Measurements from ENCODE around the gene RNF212B. TPM values are rescaled to one million over a fixed set of nuclear protein-coding genes. Genes with fewer than 3 reads are reported as not detected.
"Not testable (repeated sequence)": the region's sequence is repeated elsewhere in the genome, so short reads cannot be mapped to it uniquely, and the experiment has no call there.

RNF212B gene
- not detected for total RNA-seq

GRCh38 chr14:23237772-23238594 lies at the start of gene RNF212B:
Gene RNF212B, plus strand, starts transcription at chr14:23237936. Its CDS starts 2,410 bp downstream, at chr14:23240346.
- peak; percentile 84 to 90 for DNase-seq (ENCODE audit: low spot score in 2 of 2)
- ATAC-seq: peak; percentile 100
- Mint-ChIP-seq H3K36me3 (no peaks in the 10 kb centered on the region), H3K27ac (no peak within 1 kb of the TSS), H3K9me3 (no peaks in the 10 kb centered on the region)

- ATAC-seq (no peak), DNase-seq (ENCODE audit: low spot score in 2 of 2) (no peak)
- Mint-ChIP-seq H3K36me3 (no peaks in the 10 kb centered on the region), H3K9me3 (no peaks in the 10 kb centered on the region), H3K27ac (no peak overlapping the region)
Observed at GRCh38 chr14:23193432-23193831, 44.3 kb upstream of the RNF212B start.

DNA sequence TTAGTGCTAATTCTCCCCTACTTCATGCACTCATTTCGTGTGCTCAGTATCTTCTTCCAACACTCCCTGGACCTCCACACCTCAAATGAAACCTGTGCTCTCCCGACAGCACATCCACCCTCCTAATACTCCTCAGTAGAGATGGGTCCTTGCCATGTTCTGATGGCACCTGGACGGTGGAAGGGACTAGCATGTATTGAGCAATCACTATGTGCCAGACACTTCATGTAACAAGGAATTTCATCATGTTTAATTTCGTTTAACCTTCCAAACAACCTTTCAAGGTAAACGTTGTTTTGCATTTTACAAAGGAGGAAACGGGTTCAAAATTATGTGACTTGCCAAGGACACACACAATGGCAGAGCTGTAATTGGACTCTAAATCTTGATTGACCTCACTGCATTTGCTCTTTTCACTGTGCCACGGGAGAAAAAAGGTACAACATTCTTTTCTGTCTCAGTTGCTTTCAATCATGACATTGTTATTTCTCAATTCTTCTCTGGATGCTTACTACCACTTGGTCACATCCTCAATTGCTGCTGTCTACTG lies 42.1 kb upstream of the RNF212B start:
- Mint-ChIP-seq H3K36me3 (no peaks in the 10 kb centered on the region), H3K27ac (no peak overlapping the region), H3K9me3 (no peaks in the 10 kb centered on the region)
- ATAC-seq: no peak
- DNase-seq (ENCODE audit: low spot score in 2 of 2): no peak

- DNase-seq (ENCODE audit: low spot score in 2 of 2); H3K27ac Mint-ChIP-seq; H3K36me3 Mint-ChIP-seq; ATAC-seq; H3K9me3 Mint-ChIP-seq: not testable (repeated sequence)
Observed at GRCh38 chr14:23196487-23196886, 41.2 kb upstream of the RNF212B start.

- not testable (repeated sequence) for H3K9me3 Mint-ChIP-seq; DNase-seq (ENCODE audit: low spot score in 2 of 2); ATAC-seq; H3K27ac Mint-ChIP-seq; H3K36me3 Mint-ChIP-seq
Observed at GRCh38 chr14:23199141-23199540, 38.6 kb upstream of the RNF212B start.

GRCh38 chr14:23202001-23202400 lies 35.7 kb upstream of the RNF212B start:
- ATAC-seq: no peak
- Mint-ChIP-seq H3K9me3 (no peaks in the 10 kb centered on the region), H3K27ac (no peak overlapping the region), H3K36me3 (no peaks in the 10 kb centered on the region)
- DNase-seq (ENCODE audit: low spot score in 2 of 2): no peak

- H3K36me3 Mint-ChIP-seq: no peaks in the 10 kb centered on the region
- no peak overlapping the region for H3K27ac Mint-ChIP-seq
- no peaks in the 10 kb centered on the region for H3K9me3 Mint-ChIP-seq
- ATAC-seq (no peak), DNase-seq (ENCODE audit: low spot score in 2 of 2) (no peak)
Observed at GRCh38 chr14:23206422-23207145, 31.2 kb upstream of the RNF212B start.

DNA sequence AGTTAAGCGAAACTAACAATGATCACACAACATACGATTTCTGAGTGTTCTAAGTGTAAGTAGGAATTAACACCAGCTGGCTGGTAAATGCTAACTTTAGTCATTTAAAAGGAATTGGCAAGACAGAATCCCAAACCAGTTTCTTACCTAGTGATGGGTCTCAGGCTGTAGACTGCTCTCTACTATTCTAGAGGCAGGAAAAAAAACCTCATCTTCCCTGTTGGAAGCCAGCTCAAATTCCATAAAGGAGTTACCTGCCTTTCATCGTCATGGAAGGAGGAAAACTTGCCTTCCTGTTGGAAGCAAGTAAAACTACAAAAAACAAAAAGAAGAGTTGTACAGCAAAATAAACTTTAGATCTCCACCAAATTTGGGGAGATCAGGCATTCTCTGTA lies 30.6 kb upstream of the RNF212B start:
- DNase-seq (ENCODE audit: low spot score in 2 of 2) (no peak), ATAC-seq (no peak)
- Mint-ChIP-seq H3K9me3 (no peaks in the 10 kb centered on the region), H3K36me3 (no peaks in the 10 kb centered on the region), H3K27ac (no peak overlapping the region)

DNA sequence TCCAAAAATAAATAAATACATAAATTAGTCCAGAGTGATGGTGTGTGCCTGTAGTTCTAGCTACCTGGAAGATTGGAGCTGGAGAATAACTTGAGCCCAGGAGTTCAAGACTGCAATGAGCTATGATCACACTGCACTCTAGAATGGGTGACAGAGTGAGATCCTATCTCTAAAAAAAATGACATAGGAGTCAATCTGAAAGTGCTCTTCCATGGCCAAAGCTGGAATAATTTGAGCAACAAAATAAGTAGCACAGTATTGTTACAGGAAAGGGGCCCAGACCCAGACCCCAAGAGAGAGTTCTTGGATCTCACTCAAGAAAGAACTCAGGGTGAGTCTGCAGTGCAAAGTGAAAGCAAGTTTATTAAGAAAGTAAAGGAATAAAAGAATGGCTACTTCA lies 29.4 kb upstream of the RNF212B start:
- DNase-seq (ENCODE audit: low spot score in 2 of 2): no peak

DNA sequence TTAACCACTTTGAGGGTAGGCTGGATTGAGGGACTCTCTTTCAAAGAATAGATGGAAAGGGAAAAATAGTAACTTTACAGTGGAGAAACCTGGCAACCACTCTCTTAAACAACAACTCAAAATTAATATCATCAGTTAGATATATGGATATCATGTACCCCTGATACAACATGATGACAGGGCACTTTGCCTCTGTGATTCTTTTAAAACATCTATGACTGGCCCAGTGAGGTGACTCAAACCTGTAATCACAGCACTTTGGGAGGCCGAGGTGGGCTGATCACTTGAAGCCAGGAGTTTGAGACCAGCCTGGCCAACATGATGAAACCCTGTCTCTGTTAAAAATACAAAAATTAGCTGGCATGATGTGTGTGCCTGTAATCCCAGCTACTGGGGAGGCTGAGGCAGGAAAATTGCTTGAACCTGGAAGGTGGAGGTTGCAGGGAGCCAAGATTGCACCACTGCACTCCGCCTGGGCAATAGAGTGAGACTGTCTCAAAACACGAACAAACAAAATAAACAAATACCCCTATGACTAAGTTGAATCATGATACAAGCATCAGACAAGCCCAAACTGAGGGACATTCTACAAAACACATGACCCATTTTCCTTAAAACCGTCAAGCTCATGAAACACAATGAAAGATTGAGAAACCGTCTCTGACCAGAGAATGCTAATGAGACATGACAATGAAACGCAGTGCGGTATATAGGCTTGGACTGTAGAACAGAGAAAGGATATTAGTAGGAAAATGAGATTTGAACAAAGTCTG lies 27.9 kb upstream of the RNF212B start:
- no peak overlapping the region for H3K27ac Mint-ChIP-seq
- ATAC-seq (no peak), DNase-seq (ENCODE audit: low spot score in 2 of 2) (no peak)
- no peaks in the 10 kb centered on the region for H3K36me3 Mint-ChIP-seq
- H3K9me3 Mint-ChIP-seq: no peaks in the 10 kb centered on the region

More for the DNA sequence above, 29.4 kb upstream of the RNF212B start:
- Mint-ChIP-seq H3K27ac (no peak overlapping the region), H3K36me3 (no peaks in the 10 kb centered on the region), H3K9me3 (no peaks in the 10 kb centered on the region)
- no peak for ATAC-seq

GRCh38 chr14:23215421-23215820 lies 22.3 kb upstream of the RNF212B start:
- peaks cover 0 to 4% of the 10 kb centered on the region in 2 donors for H3K9me3 Mint-ChIP-seq
- no peak for ATAC-seq
- DNase-seq (ENCODE audit: low spot score in 2 of 2): no peak
- no peak overlapping the region for H3K27ac Mint-ChIP-seq
- H3K36me3 Mint-ChIP-seq: no peaks in the 10 kb centered on the region

- ATAC-seq: no peak
Observed at GRCh38 chr14:23217032-23218020, 20.4 kb upstream of the RNF212B start.

DNA sequence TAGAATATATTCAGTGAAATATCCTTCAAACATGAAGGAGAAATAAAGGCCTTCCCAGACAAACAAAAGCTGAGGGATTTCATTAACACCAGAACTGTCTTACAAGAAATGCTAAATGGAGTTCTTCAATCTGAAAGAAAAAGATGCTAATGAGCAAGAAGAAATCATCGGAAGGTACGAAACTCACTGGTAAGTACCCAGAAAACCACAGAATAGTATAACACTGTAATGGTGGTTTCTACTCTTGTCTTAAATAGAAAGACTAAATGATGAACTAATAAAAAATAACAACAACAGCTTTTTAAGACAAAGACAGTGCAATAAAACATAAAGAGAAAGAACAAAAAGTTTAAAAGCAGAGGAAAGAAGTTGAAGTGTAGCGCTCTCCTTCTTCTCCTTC lies 18.7 kb upstream of the RNF212B start:
- ATAC-seq (no peak), DNase-seq (ENCODE audit: low spot score in 2 of 2) (no peak)
- Mint-ChIP-seq H3K27ac (no peak overlapping the region), H3K9me3 (peaks cover 0 to 4% of the 10 kb centered on the region in 2 donors), H3K36me3 (no peaks in the 10 kb centered on the region)

More at GRCh38 chr14:23217032-23218020, 20.4 kb upstream of the RNF212B start:
- no peak for DNase-seq (ENCODE audit: low spot score in 2 of 2)
- Mint-ChIP-seq H3K9me3 (peaks cover 0 to 4% of the 10 kb centered on the region in 2 donors), H3K27ac (no peak overlapping the region), H3K36me3 (no peaks in the 10 kb centered on the region)

- not testable (repeated sequence) for H3K36me3 Mint-ChIP-seq; ATAC-seq; H3K9me3 Mint-ChIP-seq; DNase-seq (ENCODE audit: low spot score in 2 of 2); H3K27ac Mint-ChIP-seq
Observed at GRCh38 chr14:23224958-23225357, 12.8 kb upstream of the RNF212B start.

DNA sequence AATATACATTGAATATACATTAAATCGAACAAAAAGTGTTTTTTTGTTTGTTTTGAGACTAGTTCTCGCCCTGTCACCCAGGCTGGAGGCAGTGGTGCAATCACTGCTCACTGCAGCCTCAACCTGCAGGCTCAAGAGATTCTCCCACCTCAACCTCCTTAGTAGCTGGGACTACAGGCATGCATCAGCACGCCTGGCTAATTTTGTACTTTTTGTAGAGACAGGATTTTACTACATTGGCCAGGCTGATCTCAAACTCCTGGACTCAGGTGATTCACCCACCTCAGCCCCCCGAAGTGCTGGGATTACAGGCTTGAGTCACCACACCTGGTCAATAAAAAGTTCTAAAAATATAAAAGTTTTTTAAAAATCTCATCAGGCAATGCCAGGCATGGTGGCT lies 10.2 kb upstream of the RNF212B start:
- ATAC-seq (no peak), DNase-seq (ENCODE audit: low spot score in 2 of 2) (no peak)
- H3K36me3 Mint-ChIP-seq: no peaks in the 10 kb centered on the region
- H3K27ac Mint-ChIP-seq: no peak overlapping the region
- H3K9me3 Mint-ChIP-seq: no peaks in the 10 kb centered on the region

DNA sequence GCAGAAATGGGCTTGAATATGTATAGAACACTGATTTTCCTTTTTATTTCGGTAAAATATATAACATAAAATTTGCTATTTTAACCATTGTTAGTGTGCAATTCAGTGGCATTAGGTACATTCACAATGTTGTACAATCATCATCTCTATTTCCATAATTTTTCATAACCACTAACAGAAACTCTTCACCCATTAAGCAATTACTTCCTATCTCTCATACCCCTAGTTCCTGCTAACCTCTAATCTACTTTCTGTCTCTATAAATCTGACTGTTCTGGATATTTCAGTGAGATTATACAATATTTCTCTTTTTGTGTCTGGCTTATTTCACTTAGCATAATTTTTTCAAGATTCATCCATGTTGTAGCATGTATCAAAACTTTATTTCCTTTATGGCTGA lies 8.9 kb upstream of the RNF212B start:
- Mint-ChIP-seq H3K36me3 (no peaks in the 10 kb centered on the region), H3K27ac (no peak overlapping the region), H3K9me3 (no peaks in the 10 kb centered on the region)
- ATAC-seq (no peak), DNase-seq (ENCODE audit: low spot score in 2 of 2) (no peak)
